ENCODE measurements around the gene PTPRE. TPM values are rescaled to one million over a fixed set of nuclear protein-coding genes. Genes with fewer than 3 reads are reported as not detected.

The PTPRE gene
- total and polyA plus RNA-seq, 4 donors, result 1.5 to 12.5 (median 3.7) TPM

GRCh38 chr10:128054163-128054970 is 147.5 kb downstream of the PTPRE start:
- no peaks in the 10 kb centered on the region for H3K4me1 ChIP-seq (ENCODE audit: control insufficient read depth in 4 of 4, insufficient read depth in 4 of 4, low read length in 3 of 4)
- no peak overlapping the region for H3K9ac ChIP-seq (ENCODE audit: low read depth in 1 of 2, low read length in 2 of 2)
- no peak for TF ChIP-seq NR2F2 (IDR thresholded peaks at IDR 0.05)
- no peak for TF ChIP-seq FOXA2 (IDR thresholded peaks at IDR 0.05)
- no peak for TF ChIP-seq SP1 (IDR thresholded peaks at IDR 0.05)
- no peak for TF ChIP-seq FOXA1 (IDR thresholded peaks at IDR 0.05)
- no peak for TF ChIP-seq MAX (IDR thresholded peaks at IDR 0.05)
- TF ChIP-seq EGR1 (IDR thresholded peaks at IDR 0.05; ENCODE audit: low read depth in 2 of 2), result no peak
- TF ChIP-seq, protein P1, sequence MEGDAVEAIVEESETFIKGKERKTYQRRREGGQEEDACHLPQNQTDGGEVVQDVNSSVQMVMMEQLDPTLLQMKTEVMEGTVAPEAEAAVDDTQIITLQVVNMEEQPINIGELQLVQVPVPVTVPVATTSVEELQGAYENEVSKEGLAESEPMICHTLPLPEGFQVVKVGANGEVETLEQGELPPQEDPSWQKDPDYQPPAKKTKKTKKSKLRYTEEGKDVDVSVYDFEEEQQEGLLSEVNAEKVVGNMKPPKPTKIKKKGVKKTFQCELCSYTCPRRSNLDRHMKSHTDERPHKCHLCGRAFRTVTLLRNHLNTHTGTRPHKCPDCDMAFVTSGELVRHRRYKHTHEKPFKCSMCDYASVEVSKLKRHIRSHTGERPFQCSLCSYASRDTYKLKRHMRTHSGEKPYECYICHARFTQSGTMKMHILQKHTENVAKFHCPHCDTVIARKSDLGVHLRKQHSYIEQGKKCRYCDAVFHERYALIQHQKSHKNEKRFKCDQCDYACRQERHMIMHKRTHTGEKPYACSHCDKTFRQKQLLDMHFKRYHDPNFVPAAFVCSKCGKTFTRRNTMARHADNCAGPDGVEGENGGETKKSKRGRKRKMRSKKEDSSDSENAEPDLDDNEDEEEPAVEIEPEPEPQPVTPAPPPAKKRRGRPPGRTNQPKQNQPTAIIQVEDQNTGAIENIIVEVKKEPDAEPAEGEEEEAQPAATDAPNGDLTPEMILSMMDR (IDR thresholded peaks at IDR 0.05; ENCODE audit: low read depth, low read length, missing input control), result no peak
- TF ChIP-seq RXRA (IDR thresholded peaks at IDR 0.05), result no peak
- no peak for TF ChIP-seq ATF3 (IDR thresholded peaks at IDR 0.05)
- no peak for TF ChIP-seq JUND (IDR thresholded peaks at IDR 0.05)
- TF ChIP-seq, protein P2, sequence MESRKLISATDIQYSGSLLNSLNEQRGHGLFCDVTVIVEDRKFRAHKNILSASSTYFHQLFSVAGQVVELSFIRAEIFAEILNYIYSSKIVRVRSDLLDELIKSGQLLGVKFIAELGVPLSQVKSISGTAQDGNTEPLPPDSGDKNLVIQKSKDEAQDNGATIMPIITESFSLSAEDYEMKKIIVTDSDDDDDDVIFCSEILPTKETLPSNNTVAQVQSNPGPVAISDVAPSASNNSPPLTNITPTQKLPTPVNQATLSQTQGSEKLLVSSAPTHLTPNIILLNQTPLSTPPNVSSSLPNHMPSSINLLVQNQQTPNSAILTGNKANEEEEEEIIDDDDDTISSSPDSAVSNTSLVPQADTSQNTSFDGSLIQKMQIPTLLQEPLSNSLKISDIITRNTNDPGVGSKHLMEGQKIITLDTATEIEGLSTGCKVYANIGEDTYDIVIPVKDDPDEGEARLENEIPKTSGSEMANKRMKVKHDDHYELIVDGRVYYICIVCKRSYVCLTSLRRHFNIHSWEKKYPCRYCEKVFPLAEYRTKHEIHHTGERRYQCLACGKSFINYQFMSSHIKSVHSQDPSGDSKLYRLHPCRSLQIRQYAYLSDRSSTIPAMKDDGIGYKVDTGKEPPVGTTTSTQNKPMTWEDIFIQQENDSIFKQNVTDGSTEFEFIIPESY (IDR thresholded peaks at IDR 0.05), result no peak
- TF ChIP-seq TAF1 (conservative IDR thresholded peaks at IDR 0.05), result no peak
- TF ChIP-seq RAD21 (IDR thresholded peaks at IDR 0.05), result no peak
- TF ChIP-seq HNF4G (IDR thresholded peaks at IDR 0.05), result no peak
- TF ChIP-seq REST (IDR thresholded peaks at IDR 0.05), result no peak
- no peak for TF ChIP-seq HNF4A (conservative IDR thresholded peaks at IDR 0.05)
- peak overlapping the region in 1 of 2 donors; percentile 43 for H3K27ac ChIP-seq (ENCODE audit: low read depth in 1 of 2, low read length in 2 of 2)
- peaks cover 0 to 3% (median under 1%) of the 10 kb centered on the region in 4 donors for H3K36me3 ChIP-seq (ENCODE audit: control insufficient read depth in 4 of 4, insufficient read depth in 3 of 4, low read depth in 1 of 4, low read length in 3 of 4)
- no peak overlapping the region for H3K4me3 ChIP-seq (ENCODE audit: low read depth in 1 of 3, low read length in 3 of 3)
- WGBS, result 85% methylated on average over 16 of the region's 16 CpGs
- no peaks in the 10 kb centered on the region for H3K9me3 ChIP-seq (ENCODE audit: control insufficient read depth in 4 of 4, low read length in 3 of 4)
- H3K27me3 ChIP-seq (ENCODE audit: control insufficient read depth in 4 of 4, insufficient read depth in 4 of 4, low read length in 3 of 4), result no peaks in the 10 kb centered on the region
- DNase-seq (ENCODE audit: low spot score), result no peak

Data from liver (tissue), 9 donors.